C4-2B (cell line): ENCODE data around the gene DGKG.

Source experiments
- H3K27ac ChIP-seq: fragments of 450-650 bp; 2 replicates; pipeline ENCODE4 v1.5.1; 2017
- ZFX ChIP-seq: fragments of 450-650 bp; IDR thresholded peaks from 2 replicates; pipeline ENCODE4 v1.6.1; 2017
- TF ChIP-seq, protein P1 (sequence below): fragments of 450-650 bp; conservative IDR thresholded peaks from 2 replicates; pipeline ENCODE4 v1.5.1; 2017; ENCODE audit warnings: mild to moderate bottlenecking

Gene DGKG

DNA sequence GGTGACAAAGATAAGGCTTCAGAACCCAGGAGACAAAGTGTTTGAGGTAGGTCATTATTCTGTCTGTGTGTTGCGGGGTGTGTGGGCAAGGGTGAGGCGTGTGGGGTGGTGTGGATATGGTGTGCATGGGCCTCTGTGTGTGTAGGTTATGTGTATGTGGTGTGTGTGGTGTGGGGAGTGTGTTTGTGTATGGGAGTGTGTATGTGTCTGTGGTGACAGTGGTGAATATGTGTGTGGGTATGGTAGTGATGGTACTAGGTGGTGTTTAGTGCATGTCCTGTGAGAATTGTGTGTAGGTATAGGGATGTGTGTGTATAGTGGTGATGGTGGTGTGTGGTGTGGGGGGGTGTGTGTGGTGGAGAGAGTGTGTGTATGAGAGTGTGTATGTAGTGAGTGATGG, 236.9 kb downstream of the DGKG start:
- TF ChIP-seq ZFX = no peak
- TF ChIP-seq, protein P1, sequence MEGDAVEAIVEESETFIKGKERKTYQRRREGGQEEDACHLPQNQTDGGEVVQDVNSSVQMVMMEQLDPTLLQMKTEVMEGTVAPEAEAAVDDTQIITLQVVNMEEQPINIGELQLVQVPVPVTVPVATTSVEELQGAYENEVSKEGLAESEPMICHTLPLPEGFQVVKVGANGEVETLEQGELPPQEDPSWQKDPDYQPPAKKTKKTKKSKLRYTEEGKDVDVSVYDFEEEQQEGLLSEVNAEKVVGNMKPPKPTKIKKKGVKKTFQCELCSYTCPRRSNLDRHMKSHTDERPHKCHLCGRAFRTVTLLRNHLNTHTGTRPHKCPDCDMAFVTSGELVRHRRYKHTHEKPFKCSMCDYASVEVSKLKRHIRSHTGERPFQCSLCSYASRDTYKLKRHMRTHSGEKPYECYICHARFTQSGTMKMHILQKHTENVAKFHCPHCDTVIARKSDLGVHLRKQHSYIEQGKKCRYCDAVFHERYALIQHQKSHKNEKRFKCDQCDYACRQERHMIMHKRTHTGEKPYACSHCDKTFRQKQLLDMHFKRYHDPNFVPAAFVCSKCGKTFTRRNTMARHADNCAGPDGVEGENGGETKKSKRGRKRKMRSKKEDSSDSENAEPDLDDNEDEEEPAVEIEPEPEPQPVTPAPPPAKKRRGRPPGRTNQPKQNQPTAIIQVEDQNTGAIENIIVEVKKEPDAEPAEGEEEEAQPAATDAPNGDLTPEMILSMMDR = no peak

DNA sequence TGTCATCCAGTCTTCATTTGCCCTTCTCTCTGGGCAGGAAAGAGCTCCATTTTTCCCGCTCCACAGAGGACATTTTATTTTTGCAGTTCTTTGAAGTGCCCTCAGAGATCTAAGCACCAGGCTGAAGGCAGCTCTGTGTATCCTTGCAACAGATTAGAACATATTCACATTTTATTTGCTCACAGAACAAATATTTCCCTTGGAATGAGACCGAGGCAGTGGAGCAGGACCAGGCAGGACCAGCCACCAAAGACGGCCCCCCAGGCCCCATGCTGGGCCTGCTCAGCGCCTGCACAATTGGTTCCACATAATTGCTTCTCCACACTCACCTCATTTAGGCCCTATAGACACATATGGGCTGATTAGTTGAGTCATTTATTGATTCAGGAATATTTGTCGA, 237.4 kb downstream of the DGKG start:
- no peak for TF ChIP-seq ZFX
- TF ChIP-seq, protein P1 = no peak

More for the DNA sequence above, 236.9 kb downstream of the DGKG start:
- no peak overlapping the region for H3K27ac ChIP-seq

DNA sequence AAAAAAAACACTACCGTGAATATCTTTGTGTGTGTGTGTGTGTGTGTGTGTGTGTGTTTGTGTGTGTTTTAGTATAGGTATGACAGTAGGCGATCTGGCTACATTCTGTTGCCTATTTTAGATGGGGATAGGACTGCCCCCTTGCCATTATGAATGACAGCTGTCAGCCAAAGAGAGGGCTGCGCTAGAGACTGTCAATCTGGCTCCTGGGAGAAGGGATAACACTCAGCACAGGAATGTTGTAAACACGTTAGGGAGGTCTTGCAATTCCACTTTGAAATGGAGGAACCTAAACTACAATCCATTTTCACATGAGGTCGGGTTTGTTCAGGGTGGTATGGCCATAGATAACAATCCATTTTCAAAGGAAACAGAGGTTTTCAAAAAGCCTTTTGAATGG, 239.0 kb downstream of the DGKG start:
- no peak overlapping the region for H3K27ac ChIP-seq
- TF ChIP-seq, protein P1 = no peak

More for the DNA sequence above, 237.4 kb downstream of the DGKG start:
- no peak overlapping the region for H3K27ac ChIP-seq

DNA sequence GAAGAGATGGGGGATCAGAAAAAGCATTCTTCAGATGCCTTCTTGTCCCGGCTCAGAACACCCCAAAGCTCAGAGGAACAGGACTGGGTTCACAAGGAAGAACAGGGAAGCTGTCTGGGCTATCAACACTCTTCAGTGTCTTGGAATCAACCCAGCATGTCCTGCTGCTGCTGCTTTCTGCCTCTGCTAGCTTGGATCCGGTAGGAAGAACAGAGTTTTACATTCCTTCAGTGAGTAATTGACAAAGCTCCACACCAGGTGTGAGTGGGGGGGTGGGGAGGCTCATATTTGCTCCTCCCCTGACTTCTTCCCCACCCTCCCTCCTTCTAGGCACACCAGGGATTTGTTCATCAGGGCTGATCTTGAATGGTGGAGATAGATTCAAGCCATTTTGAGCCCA, 240.1 kb downstream of the DGKG start:
- TF ChIP-seq, protein P1 = no peak
- no peak for TF ChIP-seq ZFX
- H3K27ac ChIP-seq = no peak overlapping the region

DNA sequence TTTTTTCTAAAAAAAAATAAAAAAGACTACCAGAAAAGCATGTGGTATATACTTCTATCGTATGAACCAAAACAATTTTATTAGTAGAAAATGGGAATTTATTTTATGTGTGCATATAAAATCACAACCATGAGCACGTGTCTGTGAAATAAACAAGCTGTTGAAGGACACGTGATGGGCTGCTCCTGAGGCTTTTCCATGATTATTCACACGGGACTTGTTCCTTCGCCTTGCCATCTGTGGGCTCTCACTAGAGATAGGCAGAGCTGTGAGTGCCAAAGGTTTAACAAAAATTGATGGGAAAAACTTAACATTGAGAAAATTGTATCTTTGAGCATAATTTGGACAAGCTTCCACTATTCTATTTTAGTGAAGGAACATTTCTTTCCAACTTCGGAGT, 240.8 kb downstream of the DGKG start:
- no peak overlapping the region for H3K27ac ChIP-seq
- TF ChIP-seq, protein P1 = no peak
- no peak for TF ChIP-seq ZFX

DNA sequence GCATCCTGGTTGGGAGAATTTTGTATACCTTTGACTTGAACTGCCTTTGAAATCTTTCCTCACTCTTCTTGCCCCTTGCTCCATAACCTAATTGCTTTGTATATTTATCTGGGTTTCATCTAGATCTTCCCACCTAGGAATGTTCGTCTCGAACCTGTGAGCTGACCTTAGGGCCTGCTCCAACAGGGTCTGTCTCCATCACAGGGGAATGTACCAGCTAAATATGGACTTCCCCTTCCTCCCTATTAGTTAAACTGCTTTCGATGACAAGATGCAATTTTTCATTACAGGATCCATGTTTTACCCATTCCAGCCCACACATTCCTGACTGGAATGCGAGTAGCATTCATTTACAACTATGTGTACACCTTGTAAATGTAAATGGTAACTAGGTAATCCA, 242.5 kb downstream of the DGKG start:
- TF ChIP-seq ZFX = no peak
- TF ChIP-seq, protein P1 = no peak
- H3K27ac ChIP-seq = no peak overlapping the region

DNA sequence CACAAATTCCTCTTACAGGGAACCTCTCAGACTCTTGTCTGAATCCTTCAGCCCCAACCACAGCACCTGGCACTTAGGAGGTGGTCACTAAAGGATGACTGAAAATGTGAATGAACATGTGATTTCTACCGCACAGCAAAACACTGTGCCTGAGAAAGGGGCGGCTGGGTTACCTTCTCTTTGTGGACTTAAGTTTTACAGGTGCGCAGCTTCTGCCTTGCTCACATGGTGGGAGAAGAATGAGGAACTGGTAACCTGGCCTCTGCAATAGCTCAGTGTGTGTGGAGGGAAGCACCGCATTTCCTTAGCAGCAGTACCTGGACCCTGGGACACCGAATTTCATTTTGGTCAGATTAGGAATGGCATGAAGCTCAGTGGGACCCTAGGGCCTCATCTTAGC, 243.3 kb downstream of the DGKG start:
- no peak for TF ChIP-seq ZFX
- H3K27ac ChIP-seq = no peak overlapping the region

DNA sequence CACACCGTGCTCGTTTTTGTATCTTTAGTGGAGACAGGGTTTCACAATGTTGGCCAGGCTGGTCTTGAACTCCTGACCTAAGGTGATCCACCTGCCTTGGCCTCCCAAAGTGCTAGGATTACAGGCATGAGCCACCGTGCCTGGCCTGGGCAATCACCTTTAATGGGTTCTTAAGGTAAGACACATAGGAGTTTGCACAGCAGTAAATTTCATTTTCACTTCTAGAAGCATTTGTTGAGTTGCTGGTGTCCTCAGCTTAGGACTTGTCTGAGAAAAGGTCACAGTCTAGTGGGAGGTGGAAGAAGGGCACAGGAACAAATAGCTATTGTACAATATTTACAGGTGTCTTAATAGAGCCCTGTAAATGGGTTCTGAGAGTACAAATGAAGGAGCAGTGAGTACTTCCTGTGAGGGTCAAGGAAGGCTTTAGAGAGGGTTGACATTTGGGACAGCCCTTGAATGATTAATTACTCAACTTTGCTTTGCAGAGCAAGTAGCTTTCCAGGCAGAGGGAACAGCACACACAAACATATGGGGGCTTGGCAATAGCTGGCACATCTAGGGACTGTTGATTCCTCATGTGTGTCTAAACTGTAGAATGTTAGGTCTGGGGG, 244.4 kb downstream of the DGKG start:
- no peak for TF ChIP-seq ZFX
- TF ChIP-seq, protein P1 = no peak
- H3K27ac ChIP-seq = no peak overlapping the region
